Stimulated activated CD8-positive, alpha-beta memory T cell treated with anti-CD3 and anti-CD28 coated beads, Interleukin-12 subunit alpha, Interleukin-12 subunit beta, amount 100 ng/mL, for 24 hours (primary cell): Measurements from ENCODE around the gene PPM1M.

Experiments used
- DNase-seq: peaks from one replicate; pipeline ENCODE4 v3.0.0-alpha.2; 2020; ENCODE audit errors: extremely low read depth

The PPM1M gene

GRCh38 chr3:52230889-52231499, 14.6 kb upstream of the PPM1M start:
- no peak for DNase-seq

GRCh38 chr3:52231502-52232278, 13.9 kb upstream of the PPM1M start:
- peak; percentile 80 for DNase-seq

- no peak for DNase-seq
Measured at GRCh38 chr3:52232279-52233107, 13.1 kb upstream of the PPM1M start.

- no peak for DNase-seq
Measured at GRCh38 chr3:52233108-52233591, 12.4 kb upstream of the PPM1M start.

GRCh38 chr3:52233968-52234367, 11.6 kb upstream of the PPM1M start:
- no peak for DNase-seq

GRCh38 chr3:52234516-52235447, 10.8 kb upstream of the PPM1M start:
- no peak for DNase-seq

- DNase-seq = no peak
Measured at GRCh38 chr3:52236424-52236886, 9.1 kb upstream of the PPM1M start.

GRCh38 chr3:52237006-52237656, 8.4 kb upstream of the PPM1M start:
- no peak for DNase-seq

- DNase-seq = no peak
Measured at GRCh38 chr3:52237657-52238172, 7.8 kb upstream of the PPM1M start.

GRCh38 chr3:52238193-52238760, 7.3 kb upstream of the PPM1M start:
- DNase-seq = no peak

- peak; percentile 64 for DNase-seq
Measured at GRCh38 chr3:52238761-52239701, 6.5 kb upstream of the PPM1M start, which contains the start of gene TWF2. Gene TWF2, minus strand, starts transcription at chr3:52239158. Its CDS starts 142 bp downstream, at chr3:52239016.

GRCh38 chr3:52240059-52240885, 5.3 kb upstream of the PPM1M start:
- no peak for DNase-seq

GRCh38 chr3:52240886-52241370, 4.6 kb upstream of the PPM1M start:
- DNase-seq = no peak

GRCh38 chr3:52242039-52242438, 3.5 kb upstream of the PPM1M start:
- no peak for DNase-seq

- no peak for DNase-seq
Measured at GRCh38 chr3:52243791-52244628, 1.5 kb upstream of the PPM1M start.

GRCh38 chr3:52246264-52246620, 683 bp downstream of the PPM1M start:
- no peak for DNase-seq
